Thyroid gland (tissue), 4 donors: ENCODE results near the gene HNRNPLL. TPM values are rescaled to one million over a fixed set of nuclear protein-coding genes. Genes with fewer than 3 reads are reported as not detected.

ENCODE experiments used
- DNase-seq, 2 donors: peaks; one replicate each; pipeline ENCODE4 v3.0.0-alpha.2; 2019
- H3K27ac ChIP-seq, 3 donors: fragments of 200-600 bp; sonication (generic); 1 replicate in 2 of 3; 2 replicates in 1 of 3; pipeline ENCODE4 v1.5.1; 2016 to 2019; ENCODE audit warnings: mild to moderate bottlenecking in 1 of 3, moderate library complexity in 1 of 3
- H3K27me3 ChIP-seq: fragments of 200-600 bp; sonication (generic); one replicate; pipeline ENCODE4 v1.5.1; 2019
- H3K36me3 ChIP-seq, 2 donors: fragments of 200-600 bp; sonication (generic); one replicate each; pipeline ENCODE4 v1.5.1; 2016 to 2019
- H3K4me1 ChIP-seq, 2 donors: fragments of 200-600 bp; sonication (generic); one replicate each; pipeline ENCODE4 v1.5.1; 2017 to 2019
- H3K4me3 ChIP-seq, 3 donors: fragments of 200-600 bp; sonication (generic); replicated peaks in 1 of 3; 1 replicate in 2 of 3; 2 replicates in 1 of 3; pipeline ENCODE4 v1.5.1; 2016; ENCODE audit warnings: mild to moderate bottlenecking in 1 of 3
- H3K9me3 ChIP-seq: fragments of 200-600 bp; sonication (generic); one replicate; pipeline ENCODE4 v1.5.1; 2017
- POLR2A ChIP-seq, 2 donors: fragments of 450-650 bp; IDR thresholded peaks; one replicate each; pipeline ENCODE4 v1.6.1; 2017; ENCODE audit warnings: antibody characterized with exemption in 2 of 2, mild to moderate bottlenecking in 2 of 2, moderate library complexity in 1 of 2
- WGBS, 2 donors: methylation state at CpG; one replicate each; pipeline ENCODE4 v1.1.5; 2017; 5-methylcytosine and 5-hydroxymethylcytosine counted together
- intact Hi-C: fragments of 100-400 bp; cut with DNase I; formaldehyde crosslinking; loops from one replicate; pipeline ENCODE4 v1.15.1; 2023
- total RNA-seq, 4 donors: library from RNA; depleted of rRNA; stranded (reverse); fragments of >200 nt; gene quantifications; one replicate each; pipeline ENCODE4 v1.2.3, GENCODE V29; 2016
- TF ChIP-seq, protein P1 (sequence below), 6 experiments: fragments of 200-600 bp in 3 of 6; fragments of 450-650 bp in 3 of 6; sonication (generic) in 3 of 6; IDR thresholded peaks; one replicate each; pipeline ENCODE4 v1.5.1; 2016 to 2019; ENCODE audit warnings: antibody characterized with exemption in 6 of 6, mild to moderate bottlenecking in 2 of 6, inconsistent platforms in 1 of 6, moderate library complexity in 1 of 6

Gene HNRNPLL
- total RNA-seq, 4 donors from 2014 or later: 60.1 to 85.1 (median 64.3) TPM

DNA sequence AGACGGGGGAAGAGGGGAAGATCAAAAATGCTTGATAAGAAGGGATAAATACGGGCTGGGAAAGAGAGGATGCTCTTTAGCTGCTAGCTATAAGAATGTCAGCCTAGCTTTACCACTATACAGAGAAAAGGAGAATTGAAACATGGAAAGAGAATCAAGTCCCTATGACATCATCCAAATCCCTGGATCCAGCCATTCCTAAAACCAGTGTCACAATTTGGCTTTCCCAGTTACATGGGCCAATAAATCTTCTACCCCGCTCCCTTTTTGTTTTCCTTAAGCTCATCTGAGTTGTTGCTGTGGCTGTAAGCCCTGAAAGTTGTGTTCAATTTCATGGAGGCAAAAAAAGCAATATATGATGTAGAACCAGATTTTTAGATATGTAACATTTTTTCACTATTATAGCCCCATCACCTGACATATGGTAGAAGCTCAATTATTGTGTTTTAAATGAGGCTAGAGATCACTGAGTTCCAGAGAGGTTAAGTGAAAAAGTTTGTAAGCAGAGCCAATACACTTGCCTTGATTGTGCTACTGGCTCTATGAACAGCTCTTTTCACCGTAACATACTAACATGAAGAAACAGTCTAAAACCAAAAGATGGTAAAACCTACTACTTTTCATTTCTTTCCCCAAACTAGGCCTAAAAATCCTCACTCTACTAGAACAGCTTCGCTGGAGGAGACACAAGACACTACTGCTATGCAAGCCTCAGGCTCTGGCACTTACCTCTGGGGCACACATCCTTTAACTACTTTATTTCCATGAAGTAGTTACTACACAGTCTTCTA lies 4.3 kb downstream of the HNRNPLL start:
- no peak for TF ChIP-seq POLR2A (IDR thresholded peaks at IDR 0.05)
- TF ChIP-seq, protein P1, sequence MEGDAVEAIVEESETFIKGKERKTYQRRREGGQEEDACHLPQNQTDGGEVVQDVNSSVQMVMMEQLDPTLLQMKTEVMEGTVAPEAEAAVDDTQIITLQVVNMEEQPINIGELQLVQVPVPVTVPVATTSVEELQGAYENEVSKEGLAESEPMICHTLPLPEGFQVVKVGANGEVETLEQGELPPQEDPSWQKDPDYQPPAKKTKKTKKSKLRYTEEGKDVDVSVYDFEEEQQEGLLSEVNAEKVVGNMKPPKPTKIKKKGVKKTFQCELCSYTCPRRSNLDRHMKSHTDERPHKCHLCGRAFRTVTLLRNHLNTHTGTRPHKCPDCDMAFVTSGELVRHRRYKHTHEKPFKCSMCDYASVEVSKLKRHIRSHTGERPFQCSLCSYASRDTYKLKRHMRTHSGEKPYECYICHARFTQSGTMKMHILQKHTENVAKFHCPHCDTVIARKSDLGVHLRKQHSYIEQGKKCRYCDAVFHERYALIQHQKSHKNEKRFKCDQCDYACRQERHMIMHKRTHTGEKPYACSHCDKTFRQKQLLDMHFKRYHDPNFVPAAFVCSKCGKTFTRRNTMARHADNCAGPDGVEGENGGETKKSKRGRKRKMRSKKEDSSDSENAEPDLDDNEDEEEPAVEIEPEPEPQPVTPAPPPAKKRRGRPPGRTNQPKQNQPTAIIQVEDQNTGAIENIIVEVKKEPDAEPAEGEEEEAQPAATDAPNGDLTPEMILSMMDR (IDR thresholded peaks at IDR 0.05): no peak
- no peak overlapping the region for H3K4me3 ChIP-seq
- no peak for DNase-seq
- WGBS, 2 donors: 82 to 87% methylated on average over 5 of the region's 5 CpGs
- H3K36me3 ChIP-seq: no peaks in the 10 kb centered on the region
- no peaks in the 10 kb centered on the region for H3K27me3 ChIP-seq
- H3K27ac ChIP-seq: no peak overlapping the region
- intact Hi-C loops: no loop called here
- no peaks in the 10 kb centered on the region for H3K9me3 ChIP-seq
- peaks cover 32 to 35% of the 10 kb centered on the region in 2 donors for H3K4me1 ChIP-seq

DNA sequence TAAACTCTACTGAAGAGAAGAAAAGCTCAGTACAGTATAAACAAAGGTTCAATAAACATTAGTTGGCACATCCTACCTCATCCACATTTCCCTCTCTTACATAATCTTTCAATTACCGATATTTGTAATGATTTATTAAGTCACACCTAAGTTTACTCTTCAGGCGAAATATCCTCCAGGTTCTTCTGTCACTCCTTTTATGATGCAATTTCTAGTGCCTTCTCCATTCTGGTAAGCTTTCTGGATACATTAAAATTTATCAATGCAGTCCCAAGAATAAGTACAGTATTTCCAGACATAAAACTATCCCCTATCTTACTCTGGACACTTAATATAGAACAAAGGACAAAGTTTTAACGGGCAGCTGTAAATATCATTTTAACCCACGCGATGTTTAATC lies 5.6 kb downstream of the HNRNPLL start:
- intact Hi-C loops: no loop called here
- Histone ChIP-seq H3K36me3 (no peaks in the 10 kb centered on the region), H3K4me3 (no peak overlapping the region), H3K9me3 (no peaks in the 10 kb centered on the region), H3K27ac (no peak overlapping the region), H3K4me1 (peaks cover 30 to 32% of the 10 kb centered on the region in 2 donors), H3K27me3 (no peaks in the 10 kb centered on the region)
- no peak for DNase-seq
- WGBS, 2 donors: 92 to 93% methylated on average over 5 of the region's 5 CpGs
- TF ChIP-seq, protein P1 (IDR thresholded peaks at IDR 0.05): no peak
- no peak for TF ChIP-seq POLR2A (IDR thresholded peaks at IDR 0.05)

DNA sequence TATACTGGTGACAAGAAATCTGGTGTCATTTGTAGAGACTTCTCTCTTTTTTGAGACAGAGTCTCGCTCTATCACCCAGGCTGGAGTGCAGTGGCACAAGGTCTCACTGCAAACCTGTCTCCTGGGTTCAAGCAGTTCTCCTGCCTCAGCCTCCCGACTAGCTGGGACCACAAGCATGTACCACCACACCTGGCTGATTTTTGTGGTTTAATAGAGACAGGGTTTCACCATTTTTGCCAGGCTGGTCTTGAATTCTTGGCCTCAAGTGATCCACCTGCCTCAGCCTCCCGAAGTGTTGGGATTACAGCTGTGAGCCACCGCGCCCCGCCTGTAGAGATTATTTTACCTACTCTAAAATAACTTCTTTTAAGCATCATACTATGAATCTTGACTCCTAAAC lies 6.5 kb downstream of the HNRNPLL start:
- TF ChIP-seq POLR2A (IDR thresholded peaks at IDR 0.05): no peak
- TF ChIP-seq, protein P1 (IDR thresholded peaks at IDR 0.05): no peak
- Histone ChIP-seq H3K27ac (no peak overlapping the region), H3K9me3 (no peaks in the 10 kb centered on the region), H3K4me3 (no peak overlapping the region), H3K36me3 (no peaks in the 10 kb centered on the region), H3K27me3 (no peaks in the 10 kb centered on the region), H3K4me1 (peaks cover 30 to 32% of the 10 kb centered on the region in 2 donors)
- intact Hi-C loops: no loop called here
- DNase-seq: no peak
- 91 to 98% methylated on average over 6 of the region's 6 CpGs for WGBS, 2 donors

DNA sequence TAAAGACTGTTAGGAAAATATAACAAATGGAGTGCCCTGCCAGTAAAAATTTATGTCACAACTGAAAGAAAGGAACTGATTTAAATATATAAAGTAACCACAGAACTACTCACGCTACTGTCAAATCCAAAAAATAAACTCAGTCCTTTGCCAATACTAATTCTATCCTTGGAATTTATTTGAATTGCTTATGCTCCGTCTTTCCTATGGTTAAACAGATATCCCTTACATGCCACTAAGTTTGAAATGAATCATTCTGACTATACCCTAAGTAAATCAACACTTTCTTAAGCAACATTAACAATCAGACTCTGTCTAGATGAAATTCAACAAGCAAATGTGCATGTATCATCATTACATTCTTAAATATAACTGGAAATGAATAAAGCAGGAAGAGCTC lies 9.8 kb downstream of the HNRNPLL start:
- intact Hi-C loops: no loop called here
- WGBS, 2 donors: 80 to 83% methylated on average over 2 of the region's 2 CpGs
- Histone ChIP-seq H3K27me3 (no peaks in the 10 kb centered on the region), H3K4me3 (no peak overlapping the region), H3K9me3 (no peaks in the 10 kb centered on the region), H3K4me1 (peaks cover 12 to 18% of the 10 kb centered on the region in 2 donors), H3K36me3 (no peaks in the 10 kb centered on the region), H3K27ac (no peak overlapping the region)
- TF ChIP-seq, protein P1 (IDR thresholded peaks at IDR 0.05): no peak
- no peak for TF ChIP-seq POLR2A (IDR thresholded peaks at IDR 0.05)
- no peak for DNase-seq

DNA sequence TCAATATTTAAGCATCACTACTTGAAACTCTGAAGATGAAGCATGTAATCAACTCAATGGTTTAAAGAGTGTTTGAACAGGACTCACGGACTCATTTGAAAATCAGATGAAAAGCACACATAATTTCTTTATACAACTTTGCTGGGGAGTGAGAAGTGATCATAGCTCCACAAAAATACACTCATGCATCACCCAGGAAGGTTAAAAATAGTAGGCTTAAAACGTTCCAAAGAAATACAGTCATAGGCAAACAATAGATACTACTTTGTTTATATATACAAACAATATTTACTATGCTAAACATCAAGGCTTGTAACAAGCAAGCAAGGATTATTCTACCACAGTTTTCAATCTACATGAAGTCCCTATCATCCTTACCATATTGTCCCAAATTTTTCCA lies 11.6 kb downstream of the HNRNPLL start:
- no peak overlapping the region for H3K27ac ChIP-seq
- no peaks in the 10 kb centered on the region for H3K27me3 ChIP-seq
- H3K36me3 ChIP-seq: no peaks in the 10 kb centered on the region
- WGBS, 2 donors: 57 to 63% methylated on average over 2 of the region's 2 CpGs
- peaks cover 19 to 23% of the 10 kb centered on the region in 2 donors for H3K4me1 ChIP-seq
- H3K9me3 ChIP-seq: no peaks in the 10 kb centered on the region
- intact Hi-C loops: no loop called here
- no peak overlapping the region for H3K4me3 ChIP-seq
- TF ChIP-seq, protein P1 (IDR thresholded peaks at IDR 0.05): no peak
- no peak for DNase-seq
